Stimulated activated CD4-positive, alpha-beta T cell treated with anti-CD3 and anti-CD28 coated beads, Interleukin-1b, Interleukin-23, amount 100 ng/mL, for 24 hours (primary cell): ENCODE measurements around the gene PDCD5.

Source experiments
- DNase-seq, 4 experiments: peaks; one replicate each; pipeline ENCODE4 v3.0.0-alpha.2; 2020; ENCODE audit warnings: low read depth in 4 of 4, low spot score in 1 of 4

Gene PDCD5

GRCh38 chr19:32630338-32630737 is 49.3 kb downstream of the PDCD5 start:
- DNase-seq = no peak

GRCh38 chr19:32631381-32631780 is 50.4 kb downstream of the PDCD5 start:
- DNase-seq = no peak
